ENCODE results near the gene FAM174B. TPM values are rescaled to one million over a fixed set of nuclear protein-coding genes. Genes with fewer than 3 reads are reported as not detected.
A peak's percentile ranks its signal among the peaks of the same experiment; 100 is the strongest.

FAM174B gene
- total RNA-seq, 4 donors from 2014 or later, result 15.4 to 75.2 (median 18.3) TPM

DNA sequence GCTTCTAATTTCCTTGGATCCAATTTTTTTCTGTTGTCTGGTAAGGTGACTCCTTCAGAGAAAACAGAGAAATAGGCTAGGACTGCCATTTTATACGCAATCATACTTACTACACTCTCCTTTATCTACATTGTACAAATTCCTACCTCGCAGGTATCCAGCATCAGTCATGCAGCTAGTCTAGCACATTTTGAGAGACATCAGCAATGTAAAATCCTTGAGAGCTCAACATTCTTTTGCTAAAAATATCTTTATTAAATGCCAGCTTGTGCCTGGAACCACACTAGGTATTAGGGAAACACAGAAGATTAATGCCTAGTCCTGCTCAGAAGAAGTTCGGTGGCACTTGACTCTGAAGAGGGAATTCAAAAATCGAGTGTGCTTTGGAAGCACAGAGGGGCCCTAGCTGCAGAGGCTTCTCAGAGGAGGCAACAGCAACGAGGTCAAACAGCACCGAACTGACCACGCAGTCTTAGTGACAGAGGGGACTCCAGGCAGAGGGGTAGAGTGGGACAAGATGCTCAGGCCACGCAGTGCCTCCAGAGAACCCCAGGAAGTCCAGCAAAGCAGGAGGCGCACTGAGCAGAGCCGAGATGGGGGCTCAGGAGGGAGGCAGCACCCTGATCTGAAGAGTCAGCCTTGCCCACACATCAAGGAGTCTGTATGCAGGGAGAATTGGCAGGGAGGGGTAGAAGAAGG, 3.5 kb downstream of the FAM174B start:
- Histone ChIP-seq H3K9me3 (no peaks in the 10 kb centered on the region), H3K36me3 (no peaks in the 10 kb centered on the region), H3K4me1 (peaks cover 0 to 39% (median 27%) of the 10 kb centered on the region in 4 donors), H3K27me3 (peaks cover 15% of the 10 kb centered on the region), H3K4me3 (no peak overlapping the region), H3K27ac (peak overlapping the region in 3 of 4 donors; percentile 11 to 74 (median 25))
- TF ChIP-seq, protein P1, sequence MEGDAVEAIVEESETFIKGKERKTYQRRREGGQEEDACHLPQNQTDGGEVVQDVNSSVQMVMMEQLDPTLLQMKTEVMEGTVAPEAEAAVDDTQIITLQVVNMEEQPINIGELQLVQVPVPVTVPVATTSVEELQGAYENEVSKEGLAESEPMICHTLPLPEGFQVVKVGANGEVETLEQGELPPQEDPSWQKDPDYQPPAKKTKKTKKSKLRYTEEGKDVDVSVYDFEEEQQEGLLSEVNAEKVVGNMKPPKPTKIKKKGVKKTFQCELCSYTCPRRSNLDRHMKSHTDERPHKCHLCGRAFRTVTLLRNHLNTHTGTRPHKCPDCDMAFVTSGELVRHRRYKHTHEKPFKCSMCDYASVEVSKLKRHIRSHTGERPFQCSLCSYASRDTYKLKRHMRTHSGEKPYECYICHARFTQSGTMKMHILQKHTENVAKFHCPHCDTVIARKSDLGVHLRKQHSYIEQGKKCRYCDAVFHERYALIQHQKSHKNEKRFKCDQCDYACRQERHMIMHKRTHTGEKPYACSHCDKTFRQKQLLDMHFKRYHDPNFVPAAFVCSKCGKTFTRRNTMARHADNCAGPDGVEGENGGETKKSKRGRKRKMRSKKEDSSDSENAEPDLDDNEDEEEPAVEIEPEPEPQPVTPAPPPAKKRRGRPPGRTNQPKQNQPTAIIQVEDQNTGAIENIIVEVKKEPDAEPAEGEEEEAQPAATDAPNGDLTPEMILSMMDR (IDR thresholded peaks at IDR 0.05), result no peak
- TF ChIP-seq POLR2A (IDR thresholded peaks at IDR 0.05) (no peak), EP300 (IDR thresholded peaks at IDR 0.05; ENCODE audit: low read depth) (no peak), POLR2AphosphoS5 (IDR thresholded peaks at IDR 0.05) (no peak)
- in situ Hi-C loops (cut with MboI; ENCODE audit: low pct_ligation_motif_present in 1 of 4, low pct_unique_long_range_greater_than_20kb in 1 of 4, low sequenced_read_pairs in 3 of 4) (no loop called here), intact Hi-C loops (cut with DNase I; ENCODE audit: low total_unique reads) (no loop called here)
- WGBS, 2 donors (ENCODE audit: low coverage in 1 of 2), result 85 to 93% methylated on average over 7 to 10 of the region's 10 CpGs
- no peak for DNase-seq

DNA sequence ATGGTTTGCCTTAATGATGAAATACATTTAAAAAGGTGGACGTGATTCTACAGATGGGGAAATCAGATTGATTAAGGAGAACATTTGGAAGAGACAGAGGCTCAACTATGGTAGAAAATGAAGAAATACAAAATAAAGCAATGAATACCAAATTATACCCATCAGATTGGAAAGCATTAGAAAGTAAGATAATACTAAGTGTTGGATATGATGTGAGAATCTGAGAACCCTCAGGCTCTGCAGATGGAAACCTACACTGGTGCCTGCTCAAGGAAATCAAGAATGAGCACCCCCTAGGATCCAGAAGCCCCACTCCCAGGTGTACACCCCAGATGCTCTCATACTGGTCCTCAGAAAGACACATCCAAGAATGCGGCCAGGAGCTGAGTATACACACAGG, 4.6 kb downstream of the FAM174B start:
- in situ Hi-C loops (cut with MboI; ENCODE audit: low pct_ligation_motif_present in 1 of 4, low pct_unique_long_range_greater_than_20kb in 1 of 4, low sequenced_read_pairs in 3 of 4), result no loop called here
- H3K36me3 ChIP-seq, result no peaks in the 10 kb centered on the region
- H3K4me1 ChIP-seq, result peaks cover 0 to 37% (median 25%) of the 10 kb centered on the region in 4 donors
- peaks cover 5% of the 10 kb centered on the region for H3K27me3 ChIP-seq
- TF ChIP-seq, protein P1 (IDR thresholded peaks at IDR 0.05), result no peak
- TF ChIP-seq POLR2AphosphoS5 (IDR thresholded peaks at IDR 0.05) (no peak), POLR2A (IDR thresholded peaks at IDR 0.05) (no peak), EP300 (IDR thresholded peaks at IDR 0.05; ENCODE audit: low read depth) (no peak)
- no peaks in the 10 kb centered on the region for H3K9me3 ChIP-seq
- intact Hi-C loops (cut with DNase I; ENCODE audit: low total_unique reads), result no loop called here
- no peak overlapping the region for H3K4me3 ChIP-seq
- whole genome bisulfite sequencing, 2 donors (ENCODE audit: low coverage in 1 of 2), result 93 to 100% methylated on average over 2 of the region's 2 CpGs
- H3K27ac ChIP-seq, result no peak overlapping the region
- no peak for DNase-seq

DNA sequence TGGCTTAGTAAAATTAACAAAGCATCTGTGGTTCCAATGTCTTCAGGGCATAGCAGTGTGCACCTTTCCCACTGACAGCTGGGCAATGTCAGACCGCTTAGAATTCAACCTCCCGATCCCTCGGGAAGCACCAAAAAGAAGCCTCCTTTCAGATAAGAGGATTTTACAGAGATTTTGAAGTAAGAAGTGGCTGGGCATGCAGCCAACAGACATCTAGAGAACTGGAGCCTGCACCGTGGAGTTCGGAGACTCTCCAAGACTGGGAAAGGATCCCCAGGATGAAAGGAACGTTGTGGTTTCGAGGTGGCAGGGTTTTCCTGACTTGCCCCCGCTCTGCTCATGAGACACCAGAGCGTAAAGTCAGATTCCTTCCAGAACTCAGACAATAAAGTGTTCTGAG, 5.3 kb downstream of the FAM174B start:
- Histone ChIP-seq H3K27ac (no peak overlapping the region), H3K27me3 (no peaks in the 10 kb centered on the region), H3K4me1 (peaks cover 0 to 33% (median 21%) of the 10 kb centered on the region in 4 donors), H3K4me3 (no peak overlapping the region), H3K9me3 (no peaks in the 10 kb centered on the region), H3K36me3 (no peaks in the 10 kb centered on the region)
- TF ChIP-seq POLR2A (IDR thresholded peaks at IDR 0.05), result no peak
- TF ChIP-seq EP300 (IDR thresholded peaks at IDR 0.05; ENCODE audit: low read depth), result no peak
- TF ChIP-seq, protein P1 (IDR thresholded peaks at IDR 0.05), result no peak
- no peak for TF ChIP-seq POLR2AphosphoS5 (IDR thresholded peaks at IDR 0.05)
- intact Hi-C loops (cut with DNase I; ENCODE audit: low total_unique reads), result no loop called here
- DNase-seq, result no peak
- in situ Hi-C loops (cut with MboI; ENCODE audit: low pct_ligation_motif_present in 1 of 4, low pct_unique_long_range_greater_than_20kb in 1 of 4, low sequenced_read_pairs in 3 of 4), result no loop called here
- 75% methylated on average over 9 of the region's 9 CpGs; no CpG with 5 or more reads in 1 of the 2 donors for WGBS, 2 donors (ENCODE audit: low coverage in 1 of 2)

DNA sequence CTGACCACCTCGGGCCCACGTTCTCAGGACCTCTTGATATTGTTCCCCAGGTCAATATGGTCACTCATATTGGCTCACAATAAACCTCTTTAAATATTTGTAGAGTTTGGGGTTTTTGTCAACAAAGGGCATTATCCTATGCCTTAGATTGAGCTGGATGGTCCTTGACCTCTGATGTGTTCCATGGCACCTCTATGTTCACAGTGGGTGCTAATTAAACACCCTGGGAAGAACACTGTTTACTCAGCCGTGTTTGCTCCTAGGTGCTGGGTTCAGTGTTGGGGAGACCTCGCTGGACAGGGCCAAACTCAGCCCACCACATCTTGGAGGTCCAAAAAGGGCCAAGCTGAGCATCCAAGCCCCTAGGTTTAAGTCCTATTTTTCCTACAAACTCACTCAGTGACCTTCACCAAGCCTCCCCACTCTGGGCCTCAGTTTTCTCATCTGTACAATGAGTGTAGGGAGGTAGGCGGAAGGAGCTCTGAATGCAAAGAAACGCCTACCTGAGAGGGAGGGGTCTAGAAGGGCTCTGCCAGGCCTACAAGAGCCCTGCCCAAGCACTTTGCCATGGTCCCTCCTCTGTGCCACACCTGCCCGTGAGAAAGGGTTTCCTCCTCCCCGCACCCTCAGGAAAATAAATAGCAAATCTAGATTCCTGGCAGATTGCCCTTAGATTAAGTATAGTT, 7.2 kb downstream of the FAM174B start:
- Histone ChIP-seq H3K4me1 (peaks cover 0 to 16% (median 9%) of the 10 kb centered on the region in 4 donors), H3K27ac (no peak overlapping the region), H3K36me3 (no peaks in the 10 kb centered on the region), H3K4me3 (no peak overlapping the region), H3K9me3 (no peaks in the 10 kb centered on the region), H3K27me3 (no peaks in the 10 kb centered on the region)
- in situ Hi-C loops (cut with MboI; ENCODE audit: low pct_ligation_motif_present in 1 of 4, low pct_unique_long_range_greater_than_20kb in 1 of 4, low sequenced_read_pairs in 3 of 4), result no loop called here
- no peak for DNase-seq
- intact Hi-C loops (cut with DNase I; ENCODE audit: low total_unique reads), result loop anchor here (5.0 kb wide), 1 partner anchor 1399 kb away; no protein-coding TSS in a partner anchor
- no peak for TF ChIP-seq EP300 (IDR thresholded peaks at IDR 0.05; ENCODE audit: low read depth)
- TF ChIP-seq, protein P1 (IDR thresholded peaks at IDR 0.05), result no peak
- no peak for TF ChIP-seq POLR2AphosphoS5 (IDR thresholded peaks at IDR 0.05)
- TF ChIP-seq POLR2A (IDR thresholded peaks at IDR 0.05), result no peak
- WGBS, 2 donors (ENCODE audit: low coverage in 1 of 2), result 59 to 68% methylated on average over 6 to 8 of the region's 8 CpGs
